ENCODE measurements around the gene IFFO2. TPM values are rescaled to one million over a fixed set of nuclear protein-coding genes. Genes with fewer than 3 reads are reported as not detected.

The IFFO2 gene
- total and polyA plus RNA-seq, 2 of the 8 experiments (the other 6 are each of a cell fraction or from before 2014, with no cell fraction given) = 6.6 to 10.4 TPM

DNA sequence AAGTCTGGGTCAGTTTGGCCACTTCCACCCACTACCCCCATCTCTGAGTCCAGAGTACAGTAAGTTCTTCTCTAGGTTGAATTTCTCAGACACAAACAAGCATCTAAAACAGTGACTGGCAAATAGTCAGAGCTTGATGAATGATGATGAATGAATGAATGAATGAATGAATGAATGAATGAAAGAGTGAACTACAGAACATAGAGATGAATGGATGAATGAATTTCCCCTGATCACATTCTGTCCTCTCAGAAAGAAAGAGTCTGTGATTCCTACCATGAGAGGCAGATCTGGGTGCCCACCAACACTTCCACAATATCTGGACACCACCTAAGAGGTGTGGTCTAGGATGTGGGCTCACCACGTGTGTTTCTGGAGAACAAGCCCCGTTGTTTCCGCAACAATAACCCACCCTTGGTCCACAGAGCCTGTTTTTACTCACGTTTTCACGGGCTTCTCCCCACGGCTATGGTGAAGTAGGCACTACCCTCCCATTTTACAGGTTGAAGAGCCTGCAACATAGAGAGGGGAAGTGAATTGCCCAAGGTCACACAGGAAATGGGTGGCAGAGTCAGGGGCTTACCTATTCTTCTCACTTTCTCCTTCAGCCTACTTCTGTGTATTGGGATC lies 40.2 kb upstream of the IFFO2 start (continued):
- TF ChIP-seq CREB1 (IDR thresholded peaks at IDR 0.05) (no peak), SAP30 (IDR thresholded peaks at IDR 0.05; ENCODE audit: insufficient read depth, insufficient replicate concordance, low read length) (no peak), CEBPB (IDR thresholded peaks at IDR 0.05; ENCODE audit: low read depth, low read length) (no peak), EP300 (IDR thresholded peaks at IDR 0.05; ENCODE audit: borderline replicate concordance in 1 of 2, low read depth in 2 of 2, low read length in 2 of 2) (no peak), EZH2 (IDR thresholded peaks at IDR 0.05; ENCODE audit: low read depth, low read length, severe bottlenecking) (no peak)
- TF ChIP-seq, protein P1, sequence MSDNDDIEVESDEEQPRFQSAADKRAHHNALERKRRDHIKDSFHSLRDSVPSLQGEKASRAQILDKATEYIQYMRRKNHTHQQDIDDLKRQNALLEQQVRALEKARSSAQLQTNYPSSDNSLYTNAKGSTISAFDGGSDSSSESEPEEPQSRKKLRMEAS (IDR thresholded peaks at IDR 0.05) = no peak
